ENCODE data around the gene CNOT10. TPM values are rescaled to one million over a fixed set of nuclear protein-coding genes. Genes with fewer than 3 reads are reported as not detected.

CNOT10 gene
- polyA plus RNA-seq, 1 donor (not counting 4 experiments of a cell fraction or from before 2014, with no cell fraction given), result 24.2 TPM

GRCh38 chr3:32641356-32641755, 43.6 kb upstream of the CNOT10 start:
- Histone ChIP-seq H2AFZ (ENCODE audit: control insufficient read depth, low read length) (no peak overlapping the region), H3K4me3 (ENCODE audit: control insufficient read depth in 2 of 3, extremely low read depth in 1 of 3, insufficient read depth in 2 of 3, low read depth in 1 of 3, low read length in 3 of 3) (no peak overlapping the region), H3K27me3 (ENCODE audit: control insufficient read depth, extremely low read depth, insufficient read depth, low read length) (no peaks in the 10 kb centered on the region), H3K36me3 (ENCODE audit: control insufficient read depth in 2 of 2, extremely low read depth in 1 of 2, insufficient read depth in 2 of 2, low read length in 2 of 2) (no peaks in the 10 kb centered on the region), H3K4me2 (ENCODE audit: control insufficient read depth, extremely low read depth, insufficient read depth, low read depth, low read length) (no peak overlapping the region), H4K20me1 (ENCODE audit: control insufficient read depth, extremely low read depth, insufficient read depth, low read length) (no peaks in the 10 kb centered on the region), H3K9me1 (ENCODE audit: control insufficient read depth, extremely low read depth, insufficient read depth, low read length) (no peaks in the 10 kb centered on the region), H3K9ac (ENCODE audit: control insufficient read depth, extremely low read depth, insufficient read depth, low read length) (no peak overlapping the region), H3K9me3 (ENCODE audit: control insufficient read depth, low read depth, low read length) (no peaks in the 10 kb centered on the region), H3K27ac (ENCODE audit: control insufficient read depth, insufficient read depth, low read length) (no peak overlapping the region), H3K4me1 (ENCODE audit: control insufficient read depth, extremely low read depth, insufficient read depth, low read length) (no peaks in the 10 kb centered on the region), H3K79me2 (ENCODE audit: control insufficient read depth, insufficient read depth, low read length) (no peaks in the 10 kb centered on the region)
- TF ChIP-seq CTCF (optimal IDR thresholded peaks at IDR 0.05 in 1 of 3, IDR thresholded peaks at IDR 0.05 in 1 of 3, conservative IDR thresholded peaks at IDR 0.05 in 1 of 3; ENCODE audit: extremely low read depth in 1 of 3, insufficient read depth in 2 of 3, low read length in 3 of 3) (no peak), EZH2 (IDR thresholded peaks at IDR 0.05; ENCODE audit: low read length) (no peak)
- DNase-seq (ENCODE audit: low read depth, low spot score) (no peak), FAIRE-seq (no peak)
- dilution Hi-C loops (cut with MboI; ENCODE audit: extremely low pct_ligation_motif_present, low sequenced_read_pairs), result no loop called here

GRCh38 chr3:32643354-32643753, 41.6 kb upstream of the CNOT10 start:
- dilution Hi-C loops (cut with MboI; ENCODE audit: extremely low pct_ligation_motif_present, low sequenced_read_pairs), result no loop called here
- DNase-seq (ENCODE audit: low read depth, low spot score) (no peak), FAIRE-seq (no peak)
- Histone ChIP-seq H3K4me3 (ENCODE audit: control insufficient read depth in 2 of 3, extremely low read depth in 1 of 3, insufficient read depth in 2 of 3, low read depth in 1 of 3, low read length in 3 of 3) (no peak overlapping the region), H3K27ac (ENCODE audit: control insufficient read depth, insufficient read depth, low read length) (no peak overlapping the region), H3K9me3 (ENCODE audit: control insufficient read depth, low read depth, low read length) (no peaks in the 10 kb centered on the region), H2AFZ (ENCODE audit: control insufficient read depth, low read length) (no peak overlapping the region), H3K36me3 (ENCODE audit: control insufficient read depth in 2 of 2, extremely low read depth in 1 of 2, insufficient read depth in 2 of 2, low read length in 2 of 2) (no peaks in the 10 kb centered on the region), H4K20me1 (ENCODE audit: control insufficient read depth, extremely low read depth, insufficient read depth, low read length) (no peaks in the 10 kb centered on the region), H3K9ac (ENCODE audit: control insufficient read depth, extremely low read depth, insufficient read depth, low read length) (no peak overlapping the region), H3K27me3 (ENCODE audit: control insufficient read depth, extremely low read depth, insufficient read depth, low read length) (no peaks in the 10 kb centered on the region), H3K4me2 (ENCODE audit: control insufficient read depth, extremely low read depth, insufficient read depth, low read depth, low read length) (no peak overlapping the region), H3K9me1 (ENCODE audit: control insufficient read depth, extremely low read depth, insufficient read depth, low read length) (no peaks in the 10 kb centered on the region), H3K79me2 (ENCODE audit: control insufficient read depth, insufficient read depth, low read length) (no peaks in the 10 kb centered on the region), H3K4me1 (ENCODE audit: control insufficient read depth, extremely low read depth, insufficient read depth, low read length) (no peaks in the 10 kb centered on the region)
- TF ChIP-seq EZH2 (IDR thresholded peaks at IDR 0.05; ENCODE audit: low read length), result no peak
- TF ChIP-seq CTCF (optimal IDR thresholded peaks at IDR 0.05 in 1 of 3, IDR thresholded peaks at IDR 0.05 in 1 of 3, conservative IDR thresholded peaks at IDR 0.05 in 1 of 3; ENCODE audit: extremely low read depth in 1 of 3, insufficient read depth in 2 of 3, low read length in 3 of 3), result no peak

Measured in keratinocyte (primary cell).